ENCODE measurements around the gene OAS3. TPM values are rescaled to one million over a fixed set of nuclear protein-coding genes. Genes with fewer than 3 reads are reported as not detected.

Gene OAS3
- total RNA-seq, 1 experiment from 2014 or later = 0.45 TPM

Other genes with a start within 250 kb of the OAS3 start
- gene RPH3A, start 146.7 kb upstream of the OAS3 start, total RNA-seq (2014; rRNA removed; shearing (Covaris generic)) = not detected in 2 replicates
- not detected in 2 replicates for gene OAS1, start 31.5 kb upstream of the OAS3 start, total RNA-seq (2014; rRNA removed; shearing (Covaris generic))
- gene OAS2, start 40.0 kb downstream of the OAS3 start, total RNA-seq (2014; rRNA removed; shearing (Covaris generic)) = not detected in 2 replicates
- not detected in 2 replicates for gene DTX1, start 118.3 kb downstream of the OAS3 start, total RNA-seq (2014; rRNA removed; shearing (Covaris generic))
- gene RASAL1, start 197.3 kb downstream of the OAS3 start, total RNA-seq (2014; rRNA removed; shearing (Covaris generic)) = not detected in 2 replicates
- gene CFAP73, start 211.2 kb downstream of the OAS3 start, total RNA-seq (2014; rRNA removed; shearing (Covaris generic)) = not detected in 2 replicates
- gene DDX54, start 247.0 kb downstream of the OAS3 start, total RNA-seq (2014; rRNA removed; shearing (Covaris generic)) = 43.7 and 47.6 TPM in 2 replicates
- 20.2 and 22.0 TPM in 2 replicates for gene RITA1, start 247.2 kb downstream of the OAS3 start, total RNA-seq (2014; rRNA removed; shearing (Covaris generic))

Measured in SJCRH30 (cell line).